Measurements from ENCODE around the gene IFNA8. TPM values are rescaled to one million over a fixed set of nuclear protein-coding genes. Genes with fewer than 3 reads are reported as not detected.

The IFNA8 gene
- total and polyA plus RNA-seq, 2 of the 8 experiments (the other 6 are each of a cell fraction or from before 2014, with no cell fraction given): not detected

GRCh38 chr9:21385131-21385670 is 23.7 kb upstream of the IFNA8 start, which contains the start of gene IFNA2:
IFNA2 (minus strand) TSS chr9:21385398; CDS start chr9:21385329, 69 bp downstream.
- Histone ChIP-seq H3K23me2 (ENCODE audit: low read depth, low read length) (no peaks in the 10 kb centered on the region), H2BK15ac (ENCODE audit: low read length) (no peak within 1 kb of the TSS), H2BK20ac (ENCODE audit: low read length) (no peak within 1 kb of the TSS), H3K79me1 (ENCODE audit: low read depth, low read length) (no peaks in the 10 kb centered on the region), H3K56ac (replicated peaks; ENCODE audit: insufficient read length, low read depth, low read length) (no peak within 1 kb of the TSS), H4K5ac (ENCODE audit: insufficient read length, low read depth, low read length) (no peak within 1 kb of the TSS), H3K4me1 (replicated peaks in 1 of 4; ENCODE audit: control insufficient read depth in 3 of 4, insufficient read depth in 4 of 4, low read length in 3 of 4) (peaks cover 3 to 9% (median 5%) of the 10 kb centered on the region in 4 experiments; a peak in 4 of 7 replicates), H2BK12ac (ENCODE audit: low read depth, low read length) (no peak within 1 kb of the TSS), H4K91ac (replicated peaks; ENCODE audit: insufficient read length, low read length) (no peak within 1 kb of the TSS), H3K4ac (replicated peaks; ENCODE audit: insufficient read length, low read depth, low read length) (no peak within 1 kb of the TSS), H3K27me3 (replicated peaks in 1 of 4; ENCODE audit: control insufficient read depth in 3 of 4, extremely low read depth in 1 of 4, insufficient read depth in 3 of 4, low read length in 3 of 4) (no peaks in the 10 kb centered on the region), H3K9me3 (ENCODE audit: insufficient read depth in 2 of 2, low read depth in 1 of 2, low read length in 1 of 2) (no peaks in the 10 kb centered on the region), H3K27ac (ENCODE audit: low read depth, low read length) (no peak within 1 kb of the TSS), H3K36me3 (ENCODE audit: control insufficient read depth in 2 of 4, insufficient read depth in 4 of 4, low read length in 3 of 4) (no peaks in the 10 kb centered on the region), H3K4me2 (ENCODE audit: insufficient read depth in 1 of 2, low read depth in 2 of 2, low read length in 2 of 2) (no peak within 1 kb of the TSS), H2AK5ac (ENCODE audit: low read depth, low read length) (no peak within 1 kb of the TSS), H3K23ac (ENCODE audit: insufficient read length) (no peak within 1 kb of the TSS), H3K79me2 (ENCODE audit: control insufficient read depth in 1 of 2, insufficient read depth in 2 of 2, low read length in 2 of 2) (no peaks in the 10 kb centered on the region), H3K14ac (ENCODE audit: insufficient read length) (no peak within 1 kb of the TSS), H2AFZ (ENCODE audit: low read length) (peak within 1 kb of the TSS; percentile 50; the same call in 1 of the 2 replicates), H4K8ac (ENCODE audit: extremely low read depth, insufficient read depth, low read length) (no peak within 1 kb of the TSS), H3K4me3 (ENCODE audit: extremely low read depth in 1 of 4, insufficient read depth in 2 of 4, low read depth in 3 of 4, low read length in 4 of 4) (no peak within 1 kb of the TSS), H3K9ac (replicated peaks in 1 of 4; ENCODE audit: extremely low read depth in 1 of 4, low read depth in 3 of 4, low read length in 3 of 4) (no peak within 1 kb of the TSS), H3K18ac (ENCODE audit: extremely low read depth, low read length) (no peak within 1 kb of the TSS), H2BK5ac (ENCODE audit: low read depth, low read length) (no peak within 1 kb of the TSS), H4K20me1 (replicated peaks in 1 of 2; ENCODE audit: control insufficient read depth in 1 of 2, insufficient read depth in 2 of 2, low read length in 2 of 2) (no peaks in the 10 kb centered on the region), H2BK120ac (replicated peaks; ENCODE audit: low read depth, low read length) (no peak within 1 kb of the TSS)
- no peak for DNase-seq (ENCODE audit: low read depth in 1 of 2, low spot score in 2 of 2)
- ChIA-PET CTCF (ENCODE audit: partially characterized antibody) (interaction anchor here (2.5 kb wide), 1 partner anchor 10 kb away, joined by 10 read pairs; no protein-coding TSS in a partner anchor), POLR2A (ENCODE audit: partially characterized antibody) (no interaction called here)
- no peak for FAIRE-seq
- 81% methylated on average over 1 of the region's 1 CpG; no CpG with 5 or more reads in 1 of the 2 experiments for WGBS, 2 experiments (ENCODE audit: extremely low coverage in 1 of 2, insufficient coverage in 1 of 2, insufficient read length in 1 of 2, insufficient replicate concordance in 2 of 2, low coverage in 1 of 2, low lambda C conversion rate in 2 of 2, missing lambda C conversion rate in 1 of 2)
- TF ChIP-seq HDAC6 (IDR thresholded peaks at IDR 0.05; ENCODE audit: low read depth, low read length) (no peak), POLR2A (IDR thresholded peaks at IDR 0.05; ENCODE audit: control extremely low read depth in 1 of 2, low read depth in 2 of 2, low read length in 2 of 2) (no peak), SIX5 (IDR thresholded peaks at IDR 0.05; ENCODE audit: low read depth, low read length) (no peak), TEAD4 (IDR thresholded peaks at IDR 0.05; ENCODE audit: low read depth, low read length) (no peak), BCL11A (IDR thresholded peaks at IDR 0.05; ENCODE audit: low read depth in 2 of 2, low read length in 2 of 2) (no peak), MAX (IDR thresholded peaks at IDR 0.05) (no peak), TAF1 (IDR thresholded peaks at IDR 0.05; ENCODE audit: low read depth, low read length) (no peak), FOSL1 (IDR thresholded peaks at IDR 0.05; ENCODE audit: insufficient read depth, low read depth, low read length) (no peak), ATF3 (IDR thresholded peaks at IDR 0.05; ENCODE audit: insufficient read depth, low read depth, low read length) (no peak), JUND (IDR thresholded peaks at IDR 0.05; ENCODE audit: low read length) (no peak), USF2 (IDR thresholded peaks at IDR 0.05; ENCODE audit: low read length) (no peak), PHF8 (conservative IDR thresholded peaks at IDR 0.05; ENCODE audit: low read depth, low read length) (no peak)

All from H1 (cell line).